ENCODE results near the gene GLB1L3.

DNA sequence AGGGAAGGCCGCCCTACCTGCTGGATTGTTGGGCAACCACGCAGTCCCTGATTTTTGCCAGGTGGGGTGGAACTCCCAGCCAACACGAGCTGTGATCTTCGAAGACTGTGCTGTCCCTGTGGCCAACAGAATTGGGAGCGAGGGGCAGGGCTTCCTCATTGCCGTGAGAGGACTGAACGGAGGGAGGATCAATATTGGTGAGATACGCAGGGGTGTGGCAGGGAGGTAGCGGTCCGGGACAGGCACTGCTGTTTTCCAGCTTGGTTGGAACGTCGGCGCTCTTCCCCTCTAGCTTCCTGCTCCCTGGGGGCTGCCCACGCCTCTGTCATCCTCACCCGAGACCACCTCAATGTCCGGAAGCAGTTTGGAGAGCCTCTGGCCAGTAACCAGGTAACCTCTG lies 15.2 kb upstream of the GLB1L3 start:
- TF ChIP-seq, protein P1, sequence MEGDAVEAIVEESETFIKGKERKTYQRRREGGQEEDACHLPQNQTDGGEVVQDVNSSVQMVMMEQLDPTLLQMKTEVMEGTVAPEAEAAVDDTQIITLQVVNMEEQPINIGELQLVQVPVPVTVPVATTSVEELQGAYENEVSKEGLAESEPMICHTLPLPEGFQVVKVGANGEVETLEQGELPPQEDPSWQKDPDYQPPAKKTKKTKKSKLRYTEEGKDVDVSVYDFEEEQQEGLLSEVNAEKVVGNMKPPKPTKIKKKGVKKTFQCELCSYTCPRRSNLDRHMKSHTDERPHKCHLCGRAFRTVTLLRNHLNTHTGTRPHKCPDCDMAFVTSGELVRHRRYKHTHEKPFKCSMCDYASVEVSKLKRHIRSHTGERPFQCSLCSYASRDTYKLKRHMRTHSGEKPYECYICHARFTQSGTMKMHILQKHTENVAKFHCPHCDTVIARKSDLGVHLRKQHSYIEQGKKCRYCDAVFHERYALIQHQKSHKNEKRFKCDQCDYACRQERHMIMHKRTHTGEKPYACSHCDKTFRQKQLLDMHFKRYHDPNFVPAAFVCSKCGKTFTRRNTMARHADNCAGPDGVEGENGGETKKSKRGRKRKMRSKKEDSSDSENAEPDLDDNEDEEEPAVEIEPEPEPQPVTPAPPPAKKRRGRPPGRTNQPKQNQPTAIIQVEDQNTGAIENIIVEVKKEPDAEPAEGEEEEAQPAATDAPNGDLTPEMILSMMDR (IDR thresholded peaks at IDR 0.05 in 8 of 11, conservative IDR thresholded peaks at IDR 0.05 in 3 of 11): no peak
- no peak for TF ChIP-seq POLR2A (IDR thresholded peaks at IDR 0.05)

All from spleen (tissue), 7 donors.